ENCODE data around the gene FPGS. TPM values are rescaled to one million over a fixed set of nuclear protein-coding genes. Genes with fewer than 3 reads are reported as not detected.

The FPGS gene
- total RNA-seq, 1 donor: 44.4 TPM

DNA sequence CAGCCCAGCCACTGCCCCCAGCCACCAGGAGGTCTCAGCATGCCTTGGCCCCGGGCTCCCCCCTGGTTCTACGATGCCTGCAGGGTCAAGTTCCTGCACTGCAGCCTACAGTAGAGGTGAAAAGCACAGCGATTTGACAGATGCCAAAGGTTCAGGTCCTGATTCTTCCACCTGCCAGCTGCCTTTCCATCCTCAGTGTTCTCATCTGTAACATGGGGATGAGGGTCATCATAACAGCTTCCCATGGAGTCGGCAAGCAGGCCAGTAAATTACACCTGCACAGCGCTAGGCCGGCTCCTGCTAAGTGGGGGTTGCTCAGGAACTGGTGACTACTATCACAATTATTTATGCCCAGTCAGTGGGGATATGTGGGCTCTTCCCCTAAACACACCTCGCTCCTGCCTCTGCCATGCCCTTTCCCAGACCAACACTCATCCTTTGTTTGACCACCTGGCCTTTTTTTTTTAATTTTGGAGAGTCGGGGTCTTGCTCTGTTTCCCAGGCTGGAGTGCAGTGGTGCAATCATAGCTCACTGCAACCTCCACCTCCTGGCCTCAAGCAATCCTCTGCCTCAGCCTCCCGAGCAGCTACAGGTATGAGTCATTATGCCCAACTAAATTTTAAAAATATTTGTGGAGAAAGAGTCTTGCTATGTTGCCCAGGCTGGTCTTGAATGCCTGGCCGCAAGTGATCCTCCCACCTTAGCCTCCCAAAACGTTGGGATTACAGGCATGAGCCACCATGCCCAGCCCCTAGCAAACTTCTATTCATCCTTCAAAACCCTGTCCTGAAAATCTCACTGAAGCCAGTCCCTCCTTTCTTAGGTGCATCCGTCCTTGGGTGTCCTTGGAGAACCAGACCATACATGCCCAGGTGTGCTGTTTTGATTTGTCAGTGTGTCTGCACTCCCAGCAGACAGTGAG, 45.4 kb downstream of the FPGS start:
- no peaks in the 10 kb centered on the region for H3K27me3 ChIP-seq (ENCODE audit: insufficient read depth, low read length)
- no peaks in the 10 kb centered on the region for H3K9me3 ChIP-seq (ENCODE audit: low read depth, low read length)
- no peak overlapping the region for H3K4me3 ChIP-seq (ENCODE audit: low read length)
- H3K4me1 ChIP-seq (ENCODE audit: insufficient read depth, low read length): peaks cover 7% of the 10 kb centered on the region

DNA sequence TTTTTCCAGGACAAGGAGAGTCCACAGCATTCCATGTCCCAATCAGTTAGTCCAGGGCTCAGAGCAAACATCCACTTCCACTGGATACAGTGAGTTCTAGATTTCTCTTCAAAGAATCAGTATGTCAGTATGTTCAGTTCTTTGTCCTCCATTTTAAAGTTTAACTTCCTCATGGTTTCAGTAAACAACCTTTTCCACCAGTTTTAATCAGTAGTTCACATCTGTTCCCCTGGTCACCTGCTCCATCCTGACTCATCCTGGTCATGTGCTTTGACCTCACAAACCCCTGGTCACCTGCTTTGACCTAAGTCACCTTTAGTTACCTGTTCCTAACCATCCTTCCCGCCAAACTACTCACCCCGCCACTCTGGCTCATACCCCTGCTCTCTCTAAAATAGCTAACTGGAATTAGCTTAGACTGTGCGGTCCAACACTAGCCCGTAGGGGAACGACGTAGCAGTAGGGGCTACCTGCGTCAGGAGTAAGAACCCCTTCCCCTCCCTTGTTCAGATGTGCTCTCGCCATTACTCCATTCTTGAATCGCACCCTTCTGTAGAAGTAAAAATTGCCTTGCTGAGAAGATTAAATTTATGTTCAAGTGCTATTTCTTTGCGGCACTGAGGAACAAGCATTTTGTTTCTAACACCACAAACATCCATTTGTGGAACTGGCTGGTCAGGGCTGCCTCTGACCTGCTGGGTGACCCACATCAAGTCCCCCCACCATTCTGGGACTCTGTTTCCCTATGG, 46.2 kb downstream of the FPGS start:
- Histone ChIP-seq H3K9me3 (ENCODE audit: low read depth, low read length) (no peaks in the 10 kb centered on the region), H3K4me1 (ENCODE audit: insufficient read depth, low read length) (peaks cover 14% of the 10 kb centered on the region), H3K27me3 (ENCODE audit: insufficient read depth, low read length) (no peaks in the 10 kb centered on the region), H3K4me3 (ENCODE audit: low read length) (no peak overlapping the region)

GRCh38 chr9:127850286-127850830, 47.7 kb downstream of the FPGS start:
- Histone ChIP-seq H3K27me3 (ENCODE audit: insufficient read depth, low read length) (no peaks in the 10 kb centered on the region), H3K4me3 (ENCODE audit: low read length) (no peak overlapping the region), H3K4me1 (ENCODE audit: insufficient read depth, low read length) (peaks cover 25% of the 10 kb centered on the region), H3K9me3 (ENCODE audit: low read depth, low read length) (no peaks in the 10 kb centered on the region)

DNA sequence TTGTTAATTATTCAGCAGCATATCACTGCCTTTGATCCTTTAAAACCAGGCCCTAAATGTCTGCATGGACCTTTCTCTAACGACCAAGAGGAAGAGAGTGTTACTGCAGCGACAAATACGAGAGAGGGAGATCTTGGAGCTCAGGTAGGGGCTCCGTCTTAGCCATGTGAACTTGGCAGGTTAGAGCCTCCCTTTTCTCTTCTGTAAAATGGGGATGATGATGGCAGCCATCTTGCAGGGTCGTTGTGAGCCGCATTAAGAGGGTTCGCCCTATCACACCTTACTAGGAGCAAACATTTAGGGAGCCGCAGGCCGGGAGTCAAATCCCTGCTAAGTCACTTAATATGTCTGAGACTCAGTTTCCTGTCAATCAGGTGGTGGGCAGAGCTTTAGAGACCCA, 50.1 kb downstream of the FPGS start:
- Histone ChIP-seq H3K4me1 (ENCODE audit: insufficient read depth, low read length) (peaks cover 31% of the 10 kb centered on the region), H3K4me3 (ENCODE audit: low read length) (no peak overlapping the region), H3K27me3 (ENCODE audit: insufficient read depth, low read length) (no peaks in the 10 kb centered on the region), H3K9me3 (ENCODE audit: low read depth, low read length) (no peaks in the 10 kb centered on the region)

DNA sequence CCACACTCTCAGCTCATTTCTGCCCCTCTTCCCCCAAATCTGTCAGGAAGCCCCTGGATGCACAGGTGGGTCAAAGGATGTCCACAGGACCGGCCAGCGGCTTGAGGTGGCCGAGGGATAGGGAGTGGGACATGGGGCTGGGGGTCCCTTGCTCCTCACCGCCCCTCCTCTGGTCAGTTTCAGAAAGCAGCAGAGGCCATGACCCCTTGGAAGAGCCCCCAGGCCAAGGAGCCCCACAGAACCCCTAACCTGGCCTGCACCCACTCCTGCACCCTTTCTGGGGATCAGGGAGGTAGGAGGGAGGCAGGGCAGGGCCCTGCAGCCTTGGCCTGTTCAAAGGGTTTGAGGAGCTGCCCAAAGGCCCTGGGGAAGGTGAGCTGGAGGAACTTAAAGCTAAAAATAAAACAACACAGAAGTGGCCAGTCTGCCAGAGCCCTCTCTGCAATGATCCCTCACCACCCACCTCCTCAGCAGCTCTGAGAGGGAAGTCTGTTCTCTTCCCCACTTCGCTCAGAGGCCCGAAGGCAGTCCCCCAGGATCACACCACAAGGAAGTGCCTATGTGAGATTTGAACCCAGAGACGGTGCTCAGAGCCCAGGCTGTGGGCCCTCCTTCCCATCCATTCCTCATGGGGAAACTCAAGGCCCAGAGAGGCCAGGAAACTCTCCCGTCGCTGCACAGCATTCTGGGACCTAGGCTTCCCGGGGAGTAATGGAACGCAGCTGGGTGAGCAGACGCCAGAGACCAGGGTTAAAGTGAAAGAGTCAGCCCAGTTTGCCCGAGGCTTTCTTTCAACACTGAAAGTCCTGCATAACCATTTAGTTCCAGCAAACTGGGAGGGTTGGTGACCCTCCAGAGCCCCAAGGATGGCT, 50.9 kb downstream of the FPGS start:
- Histone ChIP-seq H3K4me3 (ENCODE audit: low read length) (peak overlapping the region; percentile 49), H3K4me1 (ENCODE audit: insufficient read depth, low read length) (peaks cover 35% of the 10 kb centered on the region), H3K9me3 (ENCODE audit: low read depth, low read length) (no peaks in the 10 kb centered on the region), H3K27me3 (ENCODE audit: insufficient read depth, low read length) (no peaks in the 10 kb centered on the region)

DNA sequence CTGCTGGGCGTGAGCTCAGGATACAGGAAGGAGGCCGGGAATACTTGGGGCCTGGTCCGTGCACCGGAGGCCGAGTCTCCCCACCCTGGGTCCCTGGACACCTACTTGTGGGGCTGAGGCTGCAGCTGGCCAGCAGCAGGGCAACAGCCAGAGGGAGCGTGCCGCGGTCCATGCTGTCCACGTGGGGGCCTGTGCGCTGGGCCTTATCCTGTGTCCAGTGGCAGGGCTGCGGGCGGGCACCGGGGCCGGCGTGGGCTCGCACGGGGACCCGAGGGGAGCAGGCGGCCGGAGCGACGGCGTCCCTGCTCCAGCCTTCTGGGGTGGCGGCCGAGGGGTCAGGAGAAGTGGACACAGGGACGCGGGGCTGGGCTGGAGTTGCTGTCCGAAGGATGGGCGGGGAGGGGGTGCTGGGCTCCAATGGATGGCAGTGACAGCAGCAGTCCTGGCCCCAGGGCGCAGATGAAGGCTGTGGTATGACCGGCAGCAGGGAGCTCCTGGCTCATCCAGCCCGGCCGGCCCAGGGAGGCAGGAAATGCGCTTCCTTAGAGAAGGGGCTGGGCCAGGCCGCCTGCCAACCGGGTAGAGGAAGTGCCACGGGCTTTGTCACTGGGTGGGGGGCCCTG, 51.6 kb downstream of the FPGS start, which contains the start of gene ENG:
ENG (minus strand) TSS at position 475 of the 623 bp plus-strand sequence; CDS start at position 172, 303 bp downstream.
- H3K4me1 ChIP-seq (ENCODE audit: insufficient read depth, low read length): peaks cover 43% of the 10 kb centered on the region
- H3K27me3 ChIP-seq (ENCODE audit: insufficient read depth, low read length): no peaks in the 10 kb centered on the region
- H3K4me3 ChIP-seq (ENCODE audit: low read length): peak within 1 kb of the TSS; percentile 49
- H3K9me3 ChIP-seq (ENCODE audit: low read depth, low read length): no peaks in the 10 kb centered on the region

GRCh38 chr9:127854960-127855359, 52.3 kb downstream of the FPGS start:
- no peak overlapping the region for H3K4me3 ChIP-seq (ENCODE audit: low read length)
- no peaks in the 10 kb centered on the region for H3K9me3 ChIP-seq (ENCODE audit: low read depth, low read length)
- no peaks in the 10 kb centered on the region for H3K27me3 ChIP-seq (ENCODE audit: insufficient read depth, low read length)
- H3K4me1 ChIP-seq (ENCODE audit: insufficient read depth, low read length): peaks cover 43% of the 10 kb centered on the region

- Histone ChIP-seq H3K4me1 (ENCODE audit: insufficient read depth, low read length) (peaks cover 44% of the 10 kb centered on the region), H3K9me3 (ENCODE audit: low read depth, low read length) (no peaks in the 10 kb centered on the region), H3K4me3 (ENCODE audit: low read length) (no peak overlapping the region), H3K27me3 (ENCODE audit: insufficient read depth, low read length) (no peaks in the 10 kb centered on the region)
Observed at GRCh38 chr9:127855522-127855921, 52.8 kb downstream of the FPGS start.

GRCh38 chr9:127856094-127856728, 53.5 kb downstream of the FPGS start:
- Histone ChIP-seq H3K9me3 (ENCODE audit: low read depth, low read length) (no peaks in the 10 kb centered on the region), H3K4me1 (ENCODE audit: insufficient read depth, low read length) (peaks cover 50% of the 10 kb centered on the region), H3K27me3 (ENCODE audit: insufficient read depth, low read length) (no peaks in the 10 kb centered on the region), H3K4me3 (ENCODE audit: low read length) (no peak overlapping the region)

DNA sequence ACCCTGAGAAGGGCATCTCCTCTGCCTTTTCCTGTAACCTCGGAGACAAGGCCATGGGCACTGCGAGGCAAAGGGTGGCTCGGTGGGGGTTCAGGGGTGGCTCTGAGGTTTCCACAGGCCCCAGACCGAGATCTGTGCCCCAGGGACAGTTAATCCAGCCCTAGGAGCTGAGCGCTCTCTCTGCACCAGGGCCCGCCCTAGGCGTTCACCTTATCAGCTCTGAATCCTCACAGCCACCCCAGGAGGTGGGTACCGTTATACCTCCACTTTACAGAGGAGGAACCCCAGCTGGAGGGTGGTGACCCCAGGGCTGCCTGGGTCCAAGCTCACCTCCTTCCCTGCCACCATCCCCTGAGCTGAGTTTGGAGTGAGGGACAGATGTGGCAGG, 54.0 kb downstream of the FPGS start:
- H3K9me3 ChIP-seq (ENCODE audit: low read depth, low read length): no peaks in the 10 kb centered on the region

DNA sequence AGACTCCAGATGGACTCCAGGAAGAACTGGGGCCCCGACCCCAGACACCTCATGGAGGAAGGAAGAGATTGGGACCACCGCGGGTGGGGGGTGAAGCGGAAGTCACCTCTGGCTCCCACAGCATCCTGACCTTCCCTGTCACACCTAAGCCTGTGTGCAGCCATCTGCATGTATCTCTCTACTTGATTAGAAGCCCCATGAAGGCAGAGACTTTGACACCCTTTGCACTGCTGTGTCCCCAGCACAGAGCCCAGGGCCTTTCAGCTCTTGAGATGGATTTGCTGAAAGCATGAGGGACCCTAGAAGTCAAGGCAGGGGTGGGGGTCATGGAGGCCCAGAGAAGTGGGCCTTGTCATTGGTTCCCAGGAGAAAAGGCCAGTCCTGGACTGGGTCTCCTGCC, 54.6 kb downstream of the FPGS start:
- Histone ChIP-seq H3K9me3 (ENCODE audit: low read depth, low read length) (no peaks in the 10 kb centered on the region), H3K4me1 (ENCODE audit: insufficient read depth, low read length) (peaks cover 56% of the 10 kb centered on the region), H3K27me3 (ENCODE audit: insufficient read depth, low read length) (no peaks in the 10 kb centered on the region), H3K4me3 (ENCODE audit: low read length) (no peak overlapping the region)

More for the DNA sequence above, 54.0 kb downstream of the FPGS start:
- Histone ChIP-seq H3K4me1 (ENCODE audit: insufficient read depth, low read length) (peaks cover 56% of the 10 kb centered on the region), H3K4me3 (ENCODE audit: low read length) (no peak overlapping the region), H3K27me3 (ENCODE audit: insufficient read depth, low read length) (no peaks in the 10 kb centered on the region)

- no peaks in the 10 kb centered on the region for H3K27me3 ChIP-seq (ENCODE audit: insufficient read depth, low read length)
- H3K4me1 ChIP-seq (ENCODE audit: insufficient read depth, low read length): peaks cover 63% of the 10 kb centered on the region
- no peak overlapping the region for H3K4me3 ChIP-seq (ENCODE audit: low read length)
- no peaks in the 10 kb centered on the region for H3K9me3 ChIP-seq (ENCODE audit: low read depth, low read length)
Observed at GRCh38 chr9:127858041-127858512, 55.4 kb downstream of the FPGS start.

- H3K4me1 ChIP-seq (ENCODE audit: insufficient read depth, low read length): peaks cover 64% of the 10 kb centered on the region
- H3K4me3 ChIP-seq (ENCODE audit: low read length): no peak overlapping the region
- no peaks in the 10 kb centered on the region for H3K9me3 ChIP-seq (ENCODE audit: low read depth, low read length)
- no peaks in the 10 kb centered on the region for H3K27me3 ChIP-seq (ENCODE audit: insufficient read depth, low read length)
Observed at GRCh38 chr9:127860260-127860659, 57.6 kb downstream of the FPGS start.

DNA sequence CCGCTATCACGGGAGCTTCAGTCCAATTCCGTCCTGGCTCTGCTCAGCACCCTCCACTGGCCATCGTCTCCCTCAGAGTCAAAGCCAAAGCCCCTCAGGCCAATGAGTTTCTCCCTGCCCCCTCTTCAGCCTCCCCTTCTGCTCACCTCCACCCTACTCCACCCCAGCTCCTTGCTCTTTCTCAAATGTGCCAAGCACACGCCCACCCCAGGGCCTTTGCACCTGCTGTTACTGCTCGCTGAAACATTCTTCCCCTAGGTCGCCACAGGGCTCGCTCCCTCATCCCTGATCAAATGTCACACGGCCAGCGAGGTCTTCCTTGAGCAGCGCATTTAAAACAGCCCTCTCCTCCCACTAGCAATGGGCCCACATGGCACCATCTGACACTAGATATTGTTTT, 58.1 kb downstream of the FPGS start:
- Histone ChIP-seq H3K9me3 (ENCODE audit: low read depth, low read length) (no peaks in the 10 kb centered on the region), H3K27me3 (ENCODE audit: insufficient read depth, low read length) (no peaks in the 10 kb centered on the region), H3K4me3 (ENCODE audit: low read length) (no peak overlapping the region), H3K4me1 (ENCODE audit: insufficient read depth, low read length) (peaks cover 65% of the 10 kb centered on the region)
